ENCODE results near the gene SCOC.

GRCh38 chr4:140426610-140427105 lies 53.2 kb downstream of the SCOC start:
- TF ChIP-seq CTCF (conservative IDR thresholded peaks at IDR 0.05; ENCODE audit: low read length), result 0 out of 2 replicates have a peak, but pooled peaks have one; percentile 12
- no peak for TF ChIP-seq EZH2phosphoT487 (IDR thresholded peaks at IDR 0.05; ENCODE audit: borderline replicate concordance, low read depth, low read length)

Data from OCI-LY7 (cell line).